HepG2 (cell line): ENCODE data around the gene HDLBP.

Experiments used
- CBFB ChIP-seq: sonication (generic); formaldehyde crosslinking; IDR thresholded peaks from 2 replicates; pipeline ENCODE4 v1.4.0; 2020; ENCODE audit warnings: missing genetic modification reagents
- CREB1 ChIP-seq, 2 experiments: fragments of 450-650 bp in 1 of 2; IDR thresholded peaks; 2 replicates each; pipeline ENCODE4 v1.6.1; 2016 to 2017; ENCODE audit warnings: control low read depth in 1 of 2, mild to moderate bottlenecking in 1 of 2, missing compliant biosample characterization in 1 of 2, missing genetic modification characterization in 1 of 2
- MAFK ChIP-seq, 2 experiments: IDR thresholded peaks in 1 of 2; conservative IDR thresholded peaks in 1 of 2; 2 replicates each; pipeline ENCODE4 v1.6.1; 2011; ENCODE audit warnings: improper control_type of control experiment in 2 of 2, low read length in 2 of 2
- RCOR2 ChIP-seq: IDR thresholded peaks from 2 replicates; pipeline ENCODE4 v1.6.1; 2016; ENCODE audit warnings: missing biosample characterization, missing genetic modification reagents
- RERE ChIP-seq: IDR thresholded peaks from 2 replicates; pipeline ENCODE4 v1.6.1; 2016; ENCODE audit warnings: low read depth, missing genetic modification reagents, missing compliant biosample characterization
- SRSF4 ChIP-seq: fragments of 200-400 bp; formaldehyde crosslinking; IDR thresholded peaks from one replicate; pipeline ENCODE4 v1.6.1; 2018; ENCODE audit warnings: mild to moderate bottlenecking, low read depth, low read length, moderate library complexity; ENCODE audit not compliant: poor library complexity, severe bottlenecking
- ZBTB40 ChIP-seq, 2 experiments: fragments of 450-650 bp in 1 of 2; sonication (generic) in 1 of 2; formaldehyde crosslinking in 1 of 2; IDR thresholded peaks; 2 replicates each; pipeline versions ENCODE4 v1.6.1 to v1.8.0; 2016 to 2022; ENCODE audit warnings: antibody characterized with exemption in 1 of 2, mild to moderate bottlenecking in 1 of 2, missing genetic modification reagents in 1 of 2
- ZNF354B ChIP-seq: sonication (generic); formaldehyde crosslinking; IDR thresholded peaks from 2 replicates; pipeline ENCODE4 v1.8.0; 2022; ENCODE audit warnings: mild to moderate bottlenecking, missing genetic modification reagents
- ZSCAN20 ChIP-seq: sonication (generic); formaldehyde crosslinking; IDR thresholded peaks from 2 replicates; pipeline ENCODE4 v1.4.0; 2020; ENCODE audit warnings: missing genetic modification reagents, mild to moderate bottlenecking, borderline replicate concordance

GRCh38 chr2:241225983-241226382, 89.5 kb downstream of the HDLBP start:
- TF ChIP-seq ZNF354B (CRISPR knock-in tag) (no peak), RERE (CRISPR knock-in tag) (no peak), CBFB (CRISPR knock-in tag) (no peak), MAFK (conservative IDR thresholded peaks at IDR 0.05 in 1 of 2, IDR thresholded peaks at IDR 0.05 in 1 of 2; ENCODE audit: low read length in 2 of 2) (no peak), CREB1 (IDR thresholded peaks at IDR 0.05) (no peak), CREB1 (CRISPR knock-in tag; IDR thresholded peaks at IDR 0.05) (no peak), SRSF4 (no peak), RCOR2 (CRISPR knock-in tag) (no peak), ZSCAN20 (CRISPR knock-in tag) (no peak), ZBTB40 (IDR thresholded peaks at IDR 0.05) (no peak), ZBTB40 (CRISPR knock-in tag; IDR thresholded peaks at IDR 0.05) (no peak)
